ENCODE measurements around the gene SMPD2. TPM values are rescaled to one million over a fixed set of nuclear protein-coding genes. Genes with fewer than 3 reads are reported as not detected.

SMPD2 gene
- polyA plus RNA-seq, 1 experiment, result 4.5 TPM

DNA sequence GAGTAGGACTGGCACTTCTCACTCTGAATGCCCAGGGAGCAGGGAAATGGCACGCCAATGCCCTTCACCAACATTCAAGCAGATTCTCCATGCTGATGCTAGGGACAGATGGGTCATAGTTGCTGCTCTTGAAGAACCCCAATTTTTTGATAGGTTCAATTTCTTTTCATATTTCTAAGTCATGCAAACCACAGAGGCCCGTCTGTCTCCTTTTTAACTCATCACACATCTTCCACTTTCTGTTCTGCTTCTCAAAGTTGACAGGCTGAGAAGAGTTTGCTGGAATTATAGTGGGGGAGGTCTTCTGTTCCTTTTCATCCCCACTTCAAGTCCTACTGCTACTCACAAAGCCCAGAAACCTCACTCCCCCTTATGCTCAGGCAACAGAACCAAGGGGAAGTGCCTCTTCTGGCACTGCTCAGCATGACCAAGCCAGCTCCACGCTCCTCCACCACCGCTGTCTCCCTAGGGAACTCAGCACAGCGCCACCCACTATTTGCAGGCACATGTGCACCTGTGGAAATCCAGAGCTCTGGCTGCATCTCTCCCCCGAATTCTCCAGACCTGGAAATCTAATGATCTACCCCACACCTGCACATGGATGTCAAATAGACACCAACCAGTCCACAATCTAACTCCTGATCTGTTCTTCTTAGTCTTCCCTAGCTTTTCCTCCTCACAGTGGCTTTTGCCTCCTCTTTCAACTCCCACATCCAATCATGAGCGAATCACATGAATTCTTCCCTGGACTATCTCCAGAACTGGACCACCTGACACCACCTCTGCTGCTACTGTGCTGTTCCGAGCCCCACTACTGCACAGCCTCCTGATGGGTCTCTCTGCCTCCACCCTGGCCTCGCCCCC, 31.8 kb downstream of the SMPD2 start:
- Histone ChIP-seq H3K4me3 (ENCODE audit: low read depth, low read length) (no peak overlapping the region), H3K27me3 (ENCODE audit: control insufficient read depth, insufficient read depth, low read length) (no peaks in the 10 kb centered on the region), H3K27ac (ENCODE audit: low read depth, low read length) (no peak overlapping the region), H3K9me3 (ENCODE audit: control insufficient read depth, insufficient read depth, low read length) (no peaks in the 10 kb centered on the region)
- no peak for DNase-seq (ENCODE audit: low read depth, low spot score)
- ChIA-PET POLR2A (no interaction called here), CTCF (no interaction called here)
- TF ChIP-seq, protein P1, sequence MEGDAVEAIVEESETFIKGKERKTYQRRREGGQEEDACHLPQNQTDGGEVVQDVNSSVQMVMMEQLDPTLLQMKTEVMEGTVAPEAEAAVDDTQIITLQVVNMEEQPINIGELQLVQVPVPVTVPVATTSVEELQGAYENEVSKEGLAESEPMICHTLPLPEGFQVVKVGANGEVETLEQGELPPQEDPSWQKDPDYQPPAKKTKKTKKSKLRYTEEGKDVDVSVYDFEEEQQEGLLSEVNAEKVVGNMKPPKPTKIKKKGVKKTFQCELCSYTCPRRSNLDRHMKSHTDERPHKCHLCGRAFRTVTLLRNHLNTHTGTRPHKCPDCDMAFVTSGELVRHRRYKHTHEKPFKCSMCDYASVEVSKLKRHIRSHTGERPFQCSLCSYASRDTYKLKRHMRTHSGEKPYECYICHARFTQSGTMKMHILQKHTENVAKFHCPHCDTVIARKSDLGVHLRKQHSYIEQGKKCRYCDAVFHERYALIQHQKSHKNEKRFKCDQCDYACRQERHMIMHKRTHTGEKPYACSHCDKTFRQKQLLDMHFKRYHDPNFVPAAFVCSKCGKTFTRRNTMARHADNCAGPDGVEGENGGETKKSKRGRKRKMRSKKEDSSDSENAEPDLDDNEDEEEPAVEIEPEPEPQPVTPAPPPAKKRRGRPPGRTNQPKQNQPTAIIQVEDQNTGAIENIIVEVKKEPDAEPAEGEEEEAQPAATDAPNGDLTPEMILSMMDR (IDR thresholded peaks at IDR 0.05; ENCODE audit: low read depth, low read length), result no peak

DNA sequence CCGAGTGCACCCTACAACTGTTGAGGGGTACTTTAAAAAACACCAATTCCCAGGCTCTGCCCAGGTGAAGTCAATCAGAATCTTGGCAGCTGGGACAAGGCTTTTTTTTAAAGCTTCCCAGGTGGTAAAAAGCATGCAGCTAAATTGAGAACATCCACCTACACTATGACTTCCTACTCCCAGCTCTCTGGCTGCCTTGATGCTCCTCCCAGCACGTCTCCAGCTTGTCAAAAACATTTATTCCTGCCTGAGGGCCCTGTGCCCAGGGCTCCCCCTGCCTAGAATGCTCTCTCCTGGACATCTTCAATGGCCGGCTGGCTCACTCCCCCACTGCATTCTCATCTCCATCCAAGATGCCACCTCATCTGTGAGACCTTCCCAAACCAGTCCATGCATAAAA, 32.6 kb downstream of the SMPD2 start:
- Histone ChIP-seq H3K27me3 (ENCODE audit: control insufficient read depth, insufficient read depth, low read length) (no peaks in the 10 kb centered on the region), H3K4me3 (ENCODE audit: low read depth, low read length) (no peak overlapping the region), H3K27ac (ENCODE audit: low read depth, low read length) (no peak overlapping the region), H3K9me3 (ENCODE audit: control insufficient read depth, insufficient read depth, low read length) (no peaks in the 10 kb centered on the region)
- no peak for DNase-seq (ENCODE audit: low read depth, low spot score)
- TF ChIP-seq, protein P1 (IDR thresholded peaks at IDR 0.05; ENCODE audit: low read depth, low read length), result no peak
- POLR2A ChIA-PET, result no interaction called here
- CTCF ChIA-PET, result no interaction called here

DNA sequence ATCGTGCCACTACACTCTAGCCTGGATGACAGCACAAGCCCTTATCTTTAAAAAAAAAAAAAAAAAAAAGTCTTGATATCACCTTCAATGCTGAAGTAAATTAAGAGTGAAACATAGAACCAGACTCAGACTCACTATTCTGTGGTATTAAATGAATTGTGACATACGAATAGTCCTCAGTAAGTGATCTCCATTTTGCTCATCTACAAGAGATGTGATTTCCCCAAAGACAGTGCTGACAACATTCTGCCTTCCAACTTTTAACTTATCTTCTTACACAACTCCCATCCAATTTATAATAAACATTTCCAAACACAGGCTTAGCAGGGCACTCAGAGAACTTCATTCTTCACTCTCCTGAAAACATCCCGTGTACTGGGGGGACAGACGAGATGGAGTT, 34.5 kb downstream of the SMPD2 start:
- DNase-seq (ENCODE audit: low read depth, low spot score), result no peak
- no peaks in the 10 kb centered on the region for H3K9me3 ChIP-seq (ENCODE audit: control insufficient read depth, insufficient read depth, low read length)
- ChIA-PET CTCF (no interaction called here), POLR2A (no interaction called here)
- no peaks in the 10 kb centered on the region for H3K27me3 ChIP-seq (ENCODE audit: control insufficient read depth, insufficient read depth, low read length)
- no peak overlapping the region for H3K27ac ChIP-seq (ENCODE audit: low read depth, low read length)
- no peak overlapping the region for H3K4me3 ChIP-seq (ENCODE audit: low read depth, low read length)
- TF ChIP-seq, protein P1 (IDR thresholded peaks at IDR 0.05; ENCODE audit: low read depth, low read length), result no peak

DNA sequence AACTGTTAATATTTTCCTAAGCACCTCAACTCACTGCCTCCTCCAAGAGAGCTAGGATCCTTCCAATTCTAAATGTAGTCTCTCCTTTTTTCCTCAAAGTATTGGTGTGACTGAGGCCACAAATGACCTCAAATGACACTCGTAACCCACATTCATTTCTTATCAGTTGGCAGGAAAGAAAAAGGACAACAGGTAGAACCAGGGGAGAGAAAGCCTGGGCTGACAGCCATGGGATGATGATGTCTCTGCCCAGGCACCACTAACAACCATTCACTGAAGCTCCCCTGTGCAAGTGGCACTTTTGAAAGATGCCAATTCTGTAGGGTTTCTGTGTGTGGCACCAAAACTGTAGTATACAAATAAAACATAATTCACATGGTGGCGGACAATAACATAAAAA, 35.1 kb downstream of the SMPD2 start:
- ChIA-PET POLR2A (no interaction called here), CTCF (no interaction called here)
- no peak overlapping the region for H3K27ac ChIP-seq (ENCODE audit: low read depth, low read length)
- no peaks in the 10 kb centered on the region for H3K9me3 ChIP-seq (ENCODE audit: control insufficient read depth, insufficient read depth, low read length)
- no peak overlapping the region for H3K4me3 ChIP-seq (ENCODE audit: low read depth, low read length)
- TF ChIP-seq, protein P1 (IDR thresholded peaks at IDR 0.05; ENCODE audit: low read depth, low read length), result no peak
- H3K27me3 ChIP-seq (ENCODE audit: control insufficient read depth, insufficient read depth, low read length), result no peaks in the 10 kb centered on the region
- DNase-seq (ENCODE audit: low read depth, low spot score), result no peak

DNA sequence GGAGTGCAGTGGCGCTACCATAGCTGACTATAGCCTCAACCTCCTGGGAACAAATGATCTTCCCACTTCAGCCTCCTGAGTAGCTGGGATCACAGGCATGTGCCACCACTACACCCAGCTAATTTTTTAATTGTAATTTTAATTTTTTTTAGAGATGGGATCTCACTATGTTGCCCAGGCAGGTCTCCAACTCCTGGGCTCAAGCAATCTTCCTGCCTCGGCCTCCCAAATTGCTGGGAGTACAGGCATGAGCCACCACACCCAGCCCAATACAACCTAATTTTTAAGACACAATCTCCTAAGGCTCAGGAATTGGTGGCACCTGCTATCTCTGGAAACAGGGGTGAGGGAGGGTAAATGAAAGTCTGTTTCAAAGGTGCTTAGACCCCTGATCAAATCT, 36.7 kb downstream of the SMPD2 start:
- no peak for DNase-seq (ENCODE audit: low read depth, low spot score)
- no peaks in the 10 kb centered on the region for H3K27me3 ChIP-seq (ENCODE audit: control insufficient read depth, insufficient read depth, low read length)
- H3K9me3 ChIP-seq (ENCODE audit: control insufficient read depth, insufficient read depth, low read length), result no peaks in the 10 kb centered on the region; the same call in 1 of the 2 replicates
- ChIA-PET CTCF (no interaction called here), POLR2A (no interaction called here)
- TF ChIP-seq, protein P1 (IDR thresholded peaks at IDR 0.05; ENCODE audit: low read depth, low read length), result no peak
- H3K4me3 ChIP-seq (ENCODE audit: low read depth, low read length), result no peak overlapping the region
- no peak overlapping the region for H3K27ac ChIP-seq (ENCODE audit: low read depth, low read length)
